HL-60 (cell line): Measurements from ENCODE around the gene CEP89.

Experiments used
- DNase-seq, 2 experiments: peaks; one replicate each; pipeline ENCODE4 v3.0.0-alpha.2; 2010 to 2020; ENCODE audit warnings: low read depth in 1 of 2, low spot score in 1 of 2
- H3K27ac ChIP-seq: fragments of 250-450 bp; sonication (Bioruptor Pico); replicated peaks from 2 replicates; pipeline ENCODE4 v1.5.1; 2020; ENCODE audit warnings: mild to moderate bottlenecking, moderate library complexity
- H3K27me3 ChIP-seq: fragments of 250-450 bp; sonication (Bioruptor Pico); 2 replicates; pipeline ENCODE4 v1.5.1; 2021; ENCODE audit warnings: mild to moderate bottlenecking, moderate library complexity; ENCODE audit not compliant: insufficient read depth, poor library complexity, severe bottlenecking
- H3K4me3 ChIP-seq: replicated peaks from 2 replicates; pipeline ENCODE4 v1.5.1; 2011; ENCODE audit warnings: mild to moderate bottlenecking, control low read depth, low read length; ENCODE audit not compliant: insufficient read depth
- GABPA ChIP-seq: IDR thresholded peaks from 2 replicates; pipeline ENCODE4 v1.6.1; 2012; ENCODE audit warnings: low read depth
- POLR2AphosphoS5 ChIP-seq: IDR thresholded peaks from 2 replicates; pipeline ENCODE4 v1.6.1; 2012; ENCODE audit warnings: low read depth
- SPI1 ChIP-seq: IDR thresholded peaks from 2 replicates; pipeline ENCODE4 v1.6.1; 2012; ENCODE audit warnings: low read depth, mild to moderate bottlenecking, borderline replicate concordance
- TF ChIP-seq, protein P1 (sequence below): IDR thresholded peaks from 2 replicates; pipeline ENCODE4 v1.6.1; 2012; ENCODE audit warnings: low read depth; ENCODE audit not compliant: insufficient replicate concordance
- TF ChIP-seq, protein P2 (sequence below): IDR thresholded peaks from one replicate; pipeline ENCODE4 v1.5.1; 2011; ENCODE audit warnings: low read length, control low read depth, inconsistent platforms; ENCODE audit not compliant: insufficient read depth

Gene CEP89

DNA sequence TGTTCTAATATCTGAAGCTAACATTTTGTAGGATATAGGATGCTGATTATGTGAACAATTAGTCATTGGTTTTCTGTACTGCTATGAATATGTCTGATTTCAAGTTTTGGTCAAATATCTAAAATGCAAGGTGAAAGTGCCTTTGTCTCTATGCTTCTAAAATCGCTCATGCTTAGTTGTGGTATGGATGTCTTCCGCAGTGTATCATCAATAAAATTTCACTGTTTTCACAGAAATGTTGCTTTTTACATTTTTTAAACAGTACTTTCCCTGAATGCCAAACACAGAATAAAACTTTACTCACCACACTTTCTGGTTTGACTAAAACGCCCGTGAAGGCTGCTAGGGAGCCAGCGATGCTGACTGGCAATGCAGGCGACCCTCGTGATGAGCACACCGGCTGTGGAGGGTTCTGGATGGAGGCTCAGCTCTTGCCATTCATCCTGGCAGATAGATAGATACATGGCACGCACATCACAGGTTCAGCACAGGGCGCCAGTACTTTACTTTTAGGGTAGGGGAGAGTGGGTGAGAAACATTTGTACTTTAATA, 142.3 kb downstream of the CEP89 start:
- no peak for DNase-seq
- Histone ChIP-seq H3K4me3 (no peak overlapping the region), H3K27ac (no peak overlapping the region), H3K27me3 (peaks cover 6% of the 10 kb centered on the region)
- TF ChIP-seq, protein P1, sequence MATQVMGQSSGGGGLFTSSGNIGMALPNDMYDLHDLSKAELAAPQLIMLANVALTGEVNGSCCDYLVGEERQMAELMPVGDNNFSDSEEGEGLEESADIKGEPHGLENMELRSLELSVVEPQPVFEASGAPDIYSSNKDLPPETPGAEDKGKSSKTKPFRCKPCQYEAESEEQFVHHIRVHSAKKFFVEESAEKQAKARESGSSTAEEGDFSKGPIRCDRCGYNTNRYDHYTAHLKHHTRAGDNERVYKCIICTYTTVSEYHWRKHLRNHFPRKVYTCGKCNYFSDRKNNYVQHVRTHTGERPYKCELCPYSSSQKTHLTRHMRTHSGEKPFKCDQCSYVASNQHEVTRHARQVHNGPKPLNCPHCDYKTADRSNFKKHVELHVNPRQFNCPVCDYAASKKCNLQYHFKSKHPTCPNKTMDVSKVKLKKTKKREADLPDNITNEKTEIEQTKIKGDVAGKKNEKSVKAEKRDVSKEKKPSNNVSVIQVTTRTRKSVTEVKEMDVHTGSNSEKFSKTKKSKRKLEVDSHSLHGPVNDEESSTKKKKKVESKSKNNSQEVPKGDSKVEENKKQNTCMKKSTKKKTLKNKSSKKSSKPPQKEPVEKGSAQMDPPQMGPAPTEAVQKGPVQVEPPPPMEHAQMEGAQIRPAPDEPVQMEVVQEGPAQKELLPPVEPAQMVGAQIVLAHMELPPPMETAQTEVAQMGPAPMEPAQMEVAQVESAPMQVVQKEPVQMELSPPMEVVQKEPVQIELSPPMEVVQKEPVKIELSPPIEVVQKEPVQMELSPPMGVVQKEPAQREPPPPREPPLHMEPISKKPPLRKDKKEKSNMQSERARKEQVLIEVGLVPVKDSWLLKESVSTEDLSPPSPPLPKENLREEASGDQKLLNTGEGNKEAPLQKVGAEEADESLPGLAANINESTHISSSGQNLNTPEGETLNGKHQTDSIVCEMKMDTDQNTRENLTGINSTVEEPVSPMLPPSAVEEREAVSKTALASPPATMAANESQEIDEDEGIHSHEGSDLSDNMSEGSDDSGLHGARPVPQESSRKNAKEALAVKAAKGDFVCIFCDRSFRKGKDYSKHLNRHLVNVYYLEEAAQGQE = no peak
- no peak for TF ChIP-seq POLR2AphosphoS5
- no peak for TF ChIP-seq GABPA
- TF ChIP-seq SPI1 = no peak
- TF ChIP-seq, protein P2, sequence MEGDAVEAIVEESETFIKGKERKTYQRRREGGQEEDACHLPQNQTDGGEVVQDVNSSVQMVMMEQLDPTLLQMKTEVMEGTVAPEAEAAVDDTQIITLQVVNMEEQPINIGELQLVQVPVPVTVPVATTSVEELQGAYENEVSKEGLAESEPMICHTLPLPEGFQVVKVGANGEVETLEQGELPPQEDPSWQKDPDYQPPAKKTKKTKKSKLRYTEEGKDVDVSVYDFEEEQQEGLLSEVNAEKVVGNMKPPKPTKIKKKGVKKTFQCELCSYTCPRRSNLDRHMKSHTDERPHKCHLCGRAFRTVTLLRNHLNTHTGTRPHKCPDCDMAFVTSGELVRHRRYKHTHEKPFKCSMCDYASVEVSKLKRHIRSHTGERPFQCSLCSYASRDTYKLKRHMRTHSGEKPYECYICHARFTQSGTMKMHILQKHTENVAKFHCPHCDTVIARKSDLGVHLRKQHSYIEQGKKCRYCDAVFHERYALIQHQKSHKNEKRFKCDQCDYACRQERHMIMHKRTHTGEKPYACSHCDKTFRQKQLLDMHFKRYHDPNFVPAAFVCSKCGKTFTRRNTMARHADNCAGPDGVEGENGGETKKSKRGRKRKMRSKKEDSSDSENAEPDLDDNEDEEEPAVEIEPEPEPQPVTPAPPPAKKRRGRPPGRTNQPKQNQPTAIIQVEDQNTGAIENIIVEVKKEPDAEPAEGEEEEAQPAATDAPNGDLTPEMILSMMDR = no peak

DNA sequence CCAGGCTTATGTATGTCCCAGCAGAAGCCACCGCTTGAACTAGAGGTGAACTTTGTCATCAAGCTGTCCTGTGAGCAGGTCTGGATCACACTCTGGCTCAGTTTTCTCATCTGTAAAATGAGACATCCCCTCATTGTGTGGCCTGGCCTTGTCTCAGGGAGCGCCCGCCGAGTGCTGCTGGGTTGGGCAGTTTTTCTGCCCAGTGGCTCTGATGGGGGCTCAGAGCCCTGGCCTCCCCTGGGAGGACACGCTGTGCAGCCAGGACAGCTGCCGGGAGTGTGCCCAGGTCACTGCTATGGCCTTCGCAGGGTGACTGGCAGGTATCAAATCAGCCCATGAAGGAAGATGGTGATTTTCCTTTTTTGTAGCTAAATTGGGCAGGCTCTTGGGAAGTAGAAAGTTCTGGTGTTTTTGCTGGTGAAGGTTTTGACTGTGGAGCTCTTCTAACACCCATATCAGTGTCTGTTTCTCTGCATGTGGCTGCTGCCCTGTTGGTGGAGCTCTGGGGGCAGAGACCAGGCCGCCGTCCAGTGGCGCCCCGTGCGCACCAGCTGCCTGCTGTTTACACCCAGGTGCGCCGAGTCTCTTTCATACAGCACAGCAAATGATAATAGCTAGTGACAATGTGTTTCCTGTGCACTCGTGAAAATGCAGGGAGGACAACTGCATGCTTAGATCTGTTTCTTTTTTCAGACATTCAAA, 143.0 kb downstream of the CEP89 start:
- TF ChIP-seq, protein P2 = no peak
- TF ChIP-seq, protein P1 = no peak
- no peak for TF ChIP-seq GABPA
- no peak for TF ChIP-seq POLR2AphosphoS5
- no peak for TF ChIP-seq SPI1
- Histone ChIP-seq H3K4me3 (no peak overlapping the region), H3K27me3 (peaks cover 9% of the 10 kb centered on the region), H3K27ac (no peak overlapping the region)
- DNase-seq = no peak

DNA sequence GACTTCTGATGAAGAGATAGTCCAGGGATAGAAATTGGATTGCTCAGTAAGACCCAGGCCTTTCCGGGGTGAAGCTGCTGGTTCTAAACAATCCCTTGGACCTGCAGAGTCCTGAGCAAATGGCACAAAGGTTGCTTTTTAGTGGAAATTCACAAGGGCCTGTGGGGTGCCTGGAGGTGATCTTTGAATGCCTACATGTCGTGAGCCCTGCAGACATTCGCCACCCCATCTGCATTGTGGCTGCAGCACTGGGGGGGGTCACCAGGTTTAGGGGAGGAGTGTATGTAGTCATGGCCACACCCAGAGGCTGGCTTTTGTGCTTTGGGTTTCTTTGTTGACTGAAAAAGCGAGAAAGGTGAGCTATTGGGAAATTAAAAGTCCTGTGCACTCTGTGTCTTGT, 143.6 kb downstream of the CEP89 start:
- DNase-seq = no peak
- TF ChIP-seq GABPA (no peak), SPI1 (no peak), POLR2AphosphoS5 (no peak)
- TF ChIP-seq, protein P2 = no peak
- TF ChIP-seq, protein P1 = no peak
- peaks cover 9% of the 10 kb centered on the region for H3K27me3 ChIP-seq

More for the DNA sequence above, 143.6 kb downstream of the CEP89 start:
- H3K27ac ChIP-seq = no peak overlapping the region
- no peak overlapping the region for H3K4me3 ChIP-seq
